NCI-H2029 (cell line): ENCODE results near the gene MAP3K5.

Source experiments
- DNase-seq: peaks from one replicate; lab custom pipeline; 2025; lab: John Stamatoyannopoulos, UW

Gene MAP3K5

DNA sequence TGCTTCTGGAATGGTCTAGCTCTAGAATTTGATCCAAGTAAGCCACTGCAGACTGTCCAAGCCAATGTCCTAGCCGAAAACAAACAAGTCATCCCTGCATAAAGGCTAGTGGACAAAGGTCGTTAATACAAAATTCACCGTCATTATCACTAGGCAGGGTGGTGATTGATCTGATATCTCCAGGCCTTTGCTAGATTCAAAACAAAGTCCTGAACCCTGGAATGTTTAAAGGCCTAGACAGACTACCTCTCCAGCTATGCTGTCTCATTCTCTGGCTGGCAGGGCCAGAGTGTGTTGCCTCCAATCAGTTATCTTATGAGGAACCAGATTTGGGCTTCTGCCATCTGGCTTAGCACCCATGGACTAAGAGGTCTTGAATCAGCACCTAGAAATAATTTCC, 280.4 kb downstream of the MAP3K5 start:
- no peak for DNase-seq

GRCh38 chr6:136511397-136511796, 280.9 kb downstream of the MAP3K5 start:
- no peak for DNase-seq

DNA sequence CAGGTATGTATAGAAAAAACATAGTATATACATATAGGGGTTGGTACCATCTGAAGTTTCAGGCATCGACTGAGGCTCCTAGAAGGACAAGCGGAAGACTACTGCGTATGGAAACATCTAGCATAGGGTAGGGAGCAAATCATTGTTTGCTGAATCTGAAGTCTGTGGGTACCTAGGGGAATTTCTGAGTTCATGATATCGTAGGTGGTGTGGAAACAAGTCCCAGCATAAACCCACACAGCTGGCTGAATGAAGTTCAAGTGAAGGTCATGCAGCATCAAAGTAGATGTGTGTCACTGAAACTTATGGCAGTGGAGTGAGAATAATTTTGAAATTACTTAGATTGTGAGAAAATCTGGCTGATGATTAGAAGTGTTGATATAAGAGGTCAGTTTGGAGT, 281.5 kb downstream of the MAP3K5 start:
- no peak for DNase-seq

DNA sequence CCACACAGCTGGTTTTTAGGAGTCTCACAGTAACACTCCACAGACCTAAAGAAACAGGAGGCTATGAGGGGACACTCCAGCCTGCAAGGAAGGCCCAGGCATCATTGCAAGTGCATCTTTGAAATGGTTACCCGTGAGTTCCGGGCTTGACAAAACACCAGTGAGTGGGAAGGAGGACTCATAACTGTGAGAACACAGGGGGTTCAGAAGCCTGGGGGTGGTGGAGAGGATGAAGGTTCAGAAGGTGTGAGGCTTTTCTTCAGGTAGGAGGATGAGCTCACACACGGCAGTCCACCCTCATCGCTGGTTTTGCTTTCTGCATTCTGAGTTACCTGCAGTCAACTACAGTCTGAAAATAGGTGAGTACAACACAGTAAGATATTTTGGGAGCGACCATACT, 282.0 kb downstream of the MAP3K5 start:
- no peak for DNase-seq

- DNase-seq, result no peak
Measured at GRCh38 chr6:136508725-136509392, 283.4 kb downstream of the MAP3K5 start.
